GM18868 (cell line): ENCODE results near the gene CDK1.
"Not testable (repeated sequence)": the region's sequence is repeated elsewhere in the genome, so short reads cannot be mapped to it uniquely, and the experiment has no call there.

Source experiments
- ATAC-seq: cut with Tn5 transposase; IDR thresholded peaks from one replicate; pipeline ENCODE4 v1.9.1; 2021; ENCODE audit warnings: mild to moderate bottlenecking, moderate library complexity; ENCODE audit not compliant: unreplicated experiment

CDK1 gene

DNA sequence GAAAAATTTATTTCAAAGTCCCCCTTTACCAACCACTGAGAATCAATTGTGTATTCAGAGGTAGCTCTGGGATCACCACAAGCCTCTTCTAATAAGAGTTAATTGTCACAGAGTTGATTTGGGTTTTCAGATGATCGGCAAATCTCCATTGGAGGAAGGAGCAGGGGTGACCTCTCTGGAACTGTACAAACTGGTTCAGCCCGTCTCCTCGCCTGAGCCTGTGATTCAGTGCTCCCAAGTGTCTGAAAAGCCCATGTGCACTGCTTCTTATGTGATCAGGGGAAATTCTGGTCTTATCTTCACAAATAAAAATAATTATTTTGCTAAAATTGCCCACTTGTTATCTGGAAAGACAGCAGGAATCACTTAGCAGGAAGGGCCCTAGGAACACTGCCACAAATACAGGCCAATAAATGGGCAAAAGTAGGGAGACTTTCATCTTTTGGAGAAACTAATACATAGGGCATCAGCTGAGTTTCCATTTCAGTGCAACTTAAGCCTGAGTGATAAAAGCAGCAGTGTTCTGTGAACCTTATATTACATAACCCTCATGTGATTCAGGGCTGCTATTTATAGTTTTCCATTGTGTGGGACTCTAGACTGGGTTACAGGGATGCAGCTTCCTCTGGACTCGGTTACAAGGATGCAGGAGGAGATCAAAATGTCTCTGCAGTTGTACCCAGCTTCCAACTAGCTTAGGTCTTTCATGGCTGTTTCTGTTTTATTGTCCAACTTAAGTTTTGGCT lies 32.3 kb downstream of the CDK1 start:
- no peak for ATAC-seq

DNA sequence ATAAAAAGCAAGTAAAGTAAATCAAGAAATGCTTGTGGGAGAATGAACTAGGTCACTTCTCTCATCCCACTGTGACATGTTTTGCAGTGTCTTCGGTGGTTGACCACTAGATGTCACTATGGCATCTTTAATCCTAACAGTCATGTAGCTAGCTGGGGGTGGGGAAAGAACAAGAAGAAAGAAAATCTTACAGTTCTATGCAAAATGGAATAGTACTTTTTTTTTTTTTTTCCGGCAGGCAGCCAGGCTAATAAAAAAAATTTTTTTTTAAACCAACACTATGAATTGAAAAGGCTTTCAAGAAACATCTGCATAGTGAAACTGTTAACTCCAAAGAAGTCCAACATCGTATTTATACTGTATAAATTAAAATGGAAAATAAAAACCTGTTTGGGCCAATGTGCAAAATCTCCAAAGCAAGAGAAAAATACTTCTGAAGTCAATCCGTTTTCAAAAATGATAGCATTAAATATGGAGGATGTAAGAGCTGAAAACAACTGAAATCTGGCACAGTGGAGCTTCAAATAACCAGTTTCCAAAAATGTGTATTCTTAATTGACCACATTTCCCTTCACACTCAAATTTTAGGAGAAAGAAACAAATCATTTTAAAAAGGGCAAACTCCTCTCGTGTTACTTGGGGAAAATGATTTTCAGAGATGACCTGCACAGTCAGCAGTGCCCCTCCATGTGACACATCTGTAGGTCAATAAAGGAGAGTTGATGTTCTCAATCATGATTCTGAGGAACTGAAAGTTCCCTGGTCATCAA lies 38.5 kb downstream of the CDK1 start:
- peak; percentile 90 for ATAC-seq

DNA sequence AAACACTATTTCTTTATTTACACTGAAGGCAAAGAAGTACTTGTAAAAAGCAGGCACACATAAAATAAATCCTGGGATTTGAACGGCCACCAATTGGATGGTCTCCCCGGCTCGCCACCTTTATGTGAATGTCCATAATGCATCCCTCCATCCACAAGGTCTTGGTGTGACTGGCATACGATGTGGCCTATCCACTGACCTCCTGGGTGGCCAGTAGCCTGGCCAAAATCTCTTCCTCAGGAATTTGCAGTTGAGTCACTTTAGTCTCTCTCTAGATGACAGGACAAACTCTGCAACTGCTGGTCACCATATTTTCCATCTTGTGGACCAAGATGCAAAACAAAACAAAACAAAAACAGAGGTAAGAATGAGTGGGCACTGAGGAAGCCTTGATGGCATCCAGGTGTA lies 39.1 kb downstream of the CDK1 start:
- no peak for ATAC-seq

DNA sequence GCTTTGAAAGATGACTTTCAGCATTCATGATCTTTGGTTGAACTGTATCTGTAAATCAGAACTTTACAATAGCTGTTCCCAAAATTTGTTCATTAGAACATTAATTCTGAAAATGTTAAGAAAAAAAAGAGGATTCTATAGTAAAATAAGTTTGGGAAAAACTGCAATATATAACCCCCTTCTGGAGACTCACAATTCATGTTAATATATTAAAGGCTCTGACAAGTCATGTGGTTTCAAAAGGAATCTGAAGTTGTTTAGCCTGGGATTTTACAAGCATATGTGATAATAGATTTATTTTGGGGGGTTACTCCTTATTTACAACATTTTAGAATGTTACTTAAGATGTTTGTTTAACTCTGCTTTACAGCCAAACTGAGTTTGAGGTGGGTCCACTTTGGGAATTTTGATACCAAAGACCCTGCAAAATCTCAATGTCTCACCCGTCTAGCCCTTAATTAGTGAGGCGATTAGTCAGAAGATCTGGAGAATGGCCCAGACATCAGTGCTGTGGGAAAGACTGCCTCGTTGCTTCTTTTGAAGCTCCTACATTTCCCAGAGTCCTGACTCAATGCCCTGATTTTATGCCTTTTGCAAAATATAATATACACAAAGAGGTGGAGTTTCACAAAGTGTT lies 40.0 kb downstream of the CDK1 start:
- no peak for ATAC-seq

DNA sequence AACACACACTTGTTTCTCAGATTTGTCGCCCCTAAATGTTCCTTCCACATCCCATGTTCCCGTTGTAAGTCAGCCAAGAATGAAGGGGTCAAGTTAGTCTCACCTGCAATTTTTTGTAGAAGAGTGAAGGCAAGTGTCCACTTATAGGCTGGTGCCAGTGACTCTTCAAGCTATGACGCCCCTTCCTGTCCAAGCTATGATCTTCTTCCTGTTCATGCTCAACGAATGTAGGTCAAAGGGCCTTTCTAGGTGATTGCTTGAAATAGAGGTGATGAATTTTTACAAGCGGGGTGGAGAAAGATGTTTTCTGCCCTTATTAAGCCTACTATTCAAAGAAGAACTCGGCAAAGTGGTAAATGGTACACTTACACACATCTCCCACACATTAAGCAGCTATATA lies 41.0 kb downstream of the CDK1 start:
- no peak for ATAC-seq

DNA sequence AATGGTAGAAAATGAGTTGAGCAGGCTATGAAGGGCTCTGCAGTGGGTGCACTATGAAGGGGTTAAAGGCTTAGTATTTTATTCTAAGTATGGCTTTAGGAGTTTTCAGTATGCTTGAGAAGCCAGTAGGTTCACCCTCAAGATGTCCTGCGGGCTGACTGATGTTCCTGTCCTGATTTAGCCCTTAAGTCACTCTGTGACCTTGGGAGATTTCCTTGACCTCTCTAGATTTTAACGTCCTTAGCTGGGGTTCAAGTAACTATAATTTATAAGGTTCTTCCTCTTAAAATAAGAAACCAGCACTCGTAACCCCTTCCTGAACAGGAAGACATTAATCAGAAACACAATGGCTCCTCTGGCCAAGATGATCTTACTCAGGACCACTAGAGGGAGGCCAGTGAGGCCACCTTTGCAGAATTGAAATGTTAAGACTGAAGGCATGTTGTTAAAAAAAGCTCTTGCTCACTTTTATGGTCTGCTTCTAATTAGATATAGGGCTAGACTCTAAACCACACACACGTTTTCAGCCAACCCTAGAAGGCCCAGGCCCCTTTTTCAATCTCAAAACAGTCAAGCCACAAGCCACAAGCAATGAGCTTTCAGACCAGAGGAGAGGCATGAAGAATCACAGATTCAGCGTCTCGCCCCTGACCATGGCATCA lies 41.9 kb downstream of the CDK1 start:
- peak; percentile 41 for ATAC-seq

DNA sequence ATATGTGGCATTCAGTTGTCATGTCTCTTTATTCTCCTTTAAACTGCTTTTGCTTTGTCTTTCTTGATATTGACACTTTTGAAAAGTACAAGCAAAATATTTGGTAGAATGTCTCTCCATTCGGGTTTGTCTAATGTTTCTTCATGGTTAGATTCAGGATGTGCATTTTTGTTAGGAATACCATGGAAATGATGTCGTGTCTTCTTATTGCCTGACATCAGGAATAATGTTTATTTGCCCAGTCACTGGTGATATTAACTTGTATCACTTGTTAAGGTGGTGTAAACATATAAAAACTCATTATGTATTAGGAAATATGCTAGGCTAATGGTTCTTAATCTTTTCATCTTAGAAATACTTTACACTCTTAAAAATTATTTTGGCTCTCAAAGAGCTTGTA lies 43.4 kb downstream of the CDK1 start:
- no peak for ATAC-seq

DNA sequence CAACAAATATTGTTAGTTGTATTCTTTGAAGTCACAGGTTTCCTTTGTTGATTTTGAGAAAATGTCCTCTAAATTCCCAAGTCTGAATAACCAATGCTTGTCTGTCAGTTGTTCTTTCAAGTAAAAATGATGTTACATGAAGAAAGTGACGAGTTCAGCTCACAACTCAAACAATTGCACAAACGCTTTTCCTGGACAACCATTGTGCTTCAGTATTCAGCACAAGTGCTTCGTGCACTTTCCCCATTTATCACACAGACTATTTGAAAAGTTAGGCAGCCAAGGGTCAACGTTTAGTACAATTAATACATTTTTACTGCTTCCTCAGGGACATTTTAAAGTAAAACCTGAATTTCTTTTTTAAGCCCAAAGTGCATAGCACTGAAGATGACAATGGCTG lies 44.5 kb downstream of the CDK1 start:
- ATAC-seq = no peak

DNA sequence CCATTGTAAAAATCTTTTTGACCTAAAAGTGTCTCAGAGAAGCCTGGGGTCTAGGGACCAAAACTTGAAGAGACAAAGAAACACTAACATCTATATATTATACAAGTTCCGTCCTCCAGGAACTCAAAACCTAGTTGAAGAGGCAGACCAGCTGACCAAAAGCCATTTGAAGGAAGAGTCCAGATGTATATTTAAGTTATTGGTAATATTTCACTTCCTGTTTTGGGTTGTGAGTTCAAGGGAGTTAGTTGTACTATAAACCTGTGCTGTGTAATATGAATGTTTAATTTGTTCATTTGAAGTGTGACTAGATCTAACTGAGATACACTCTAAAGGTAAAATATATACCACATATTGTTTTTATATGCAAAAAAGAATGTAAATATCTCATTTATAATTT lies 45.0 kb downstream of the CDK1 start:
- ATAC-seq = peak; percentile 30

DNA sequence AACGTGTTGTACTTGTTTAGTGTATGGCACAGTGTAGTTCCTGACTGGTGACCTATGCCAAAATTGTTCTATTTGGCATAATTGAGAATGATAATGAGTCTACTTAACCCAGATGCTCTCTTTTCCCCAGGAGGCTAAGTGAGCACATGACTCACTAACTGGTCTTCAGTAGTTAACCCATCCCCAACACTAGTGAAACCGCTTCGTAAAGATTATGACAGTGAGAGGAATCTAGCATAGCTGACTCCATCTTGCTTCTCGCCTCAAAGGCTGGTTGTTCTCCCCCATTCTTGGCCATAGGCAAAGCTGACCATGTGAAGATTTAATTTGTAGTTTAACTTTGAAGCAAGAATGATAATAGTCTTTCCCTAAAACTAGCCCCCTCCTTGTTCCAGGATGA lies 47.2 kb downstream of the CDK1 start:
- no peak for ATAC-seq

DNA sequence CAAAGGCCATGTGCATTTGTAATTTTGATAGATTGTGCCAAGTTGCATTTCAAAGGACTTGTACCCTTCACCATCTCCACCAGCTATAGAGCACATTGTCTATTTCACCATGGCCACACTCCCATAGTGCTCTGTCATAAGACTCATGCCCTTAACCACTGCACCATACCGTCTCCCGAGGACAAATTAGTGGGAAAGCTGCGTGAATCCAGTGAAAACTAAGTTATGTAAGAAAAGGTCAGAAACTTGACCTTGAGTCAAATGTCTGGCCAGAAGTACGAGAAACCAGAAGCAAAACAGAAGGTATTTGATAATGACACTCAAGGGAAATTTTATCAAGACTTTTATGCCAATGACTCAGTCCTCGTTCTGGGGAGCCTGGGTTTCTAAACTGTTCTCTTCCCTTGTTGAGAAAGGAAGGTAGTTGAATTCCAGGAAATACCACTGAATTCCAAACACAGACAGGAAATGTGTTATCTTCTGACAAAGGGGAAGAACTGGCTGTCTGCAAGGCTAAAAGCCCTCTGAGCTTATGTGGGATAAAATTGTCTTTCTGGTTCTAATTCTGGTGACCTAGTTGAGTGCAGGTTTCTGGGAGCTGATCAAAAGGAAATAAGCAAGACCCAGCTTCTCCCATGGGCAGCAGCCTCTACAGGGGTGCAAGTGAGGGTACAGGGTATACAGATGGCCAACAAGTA lies 49.7 kb downstream of the CDK1 start:
- ATAC-seq = no peak

DNA sequence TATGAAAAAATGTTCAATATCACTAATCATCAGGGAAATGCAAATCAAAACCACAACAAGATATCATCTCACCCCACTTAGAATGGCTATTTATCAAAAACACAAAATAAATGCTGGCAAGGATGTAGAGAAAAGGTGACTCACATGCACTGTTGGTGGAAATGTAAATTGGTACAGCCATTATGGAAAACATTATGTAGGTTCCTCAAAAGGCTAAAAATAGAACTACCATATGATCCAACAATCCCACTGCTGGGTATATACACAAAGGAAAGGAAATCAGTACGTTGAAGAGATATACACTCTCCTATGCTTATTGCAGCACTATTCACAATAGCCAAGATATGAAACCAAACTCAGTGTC lies 50.2 kb downstream of the CDK1 start:
- ATAC-seq = no peak

DNA sequence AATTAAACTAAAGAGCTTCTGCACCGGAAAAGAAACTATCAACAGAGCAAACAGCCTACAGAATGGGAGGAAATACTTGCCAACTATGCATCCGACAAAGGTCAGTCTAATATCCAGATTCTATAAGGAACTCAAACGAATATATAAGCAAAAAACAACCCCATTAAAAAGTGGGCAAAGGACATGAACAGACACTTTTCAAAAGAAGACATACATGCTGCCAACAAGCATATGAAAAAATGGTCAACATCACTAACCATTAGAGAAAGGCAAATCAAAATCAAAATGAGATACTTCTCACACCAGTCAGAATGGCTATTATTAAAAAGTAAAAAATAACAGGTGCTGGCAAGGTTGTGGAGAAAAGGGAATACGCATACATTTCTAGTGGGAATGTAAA lies 53.9 kb downstream of the CDK1 start:
- ATAC-seq = not testable (repeated sequence)

DNA sequence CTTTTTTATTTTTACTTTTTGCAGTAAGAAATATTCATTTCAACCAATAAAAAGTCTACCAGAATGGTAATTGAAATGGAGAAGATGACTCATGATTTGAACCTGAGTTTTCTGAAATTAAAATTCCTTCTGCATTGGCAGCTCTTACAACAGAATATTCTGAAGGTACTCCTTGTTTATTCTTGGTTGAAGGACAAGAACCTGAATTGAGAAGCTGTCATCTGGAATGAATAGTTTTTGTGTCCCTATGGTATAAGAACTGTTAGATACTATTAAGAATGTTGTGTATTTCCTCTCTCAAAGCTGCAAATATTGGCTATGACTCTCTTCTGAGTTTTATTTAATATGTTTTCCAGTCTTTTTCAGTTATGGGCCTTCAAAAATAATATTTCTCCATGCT lies 56.1 kb downstream of the CDK1 start:
- no peak for ATAC-seq

DNA sequence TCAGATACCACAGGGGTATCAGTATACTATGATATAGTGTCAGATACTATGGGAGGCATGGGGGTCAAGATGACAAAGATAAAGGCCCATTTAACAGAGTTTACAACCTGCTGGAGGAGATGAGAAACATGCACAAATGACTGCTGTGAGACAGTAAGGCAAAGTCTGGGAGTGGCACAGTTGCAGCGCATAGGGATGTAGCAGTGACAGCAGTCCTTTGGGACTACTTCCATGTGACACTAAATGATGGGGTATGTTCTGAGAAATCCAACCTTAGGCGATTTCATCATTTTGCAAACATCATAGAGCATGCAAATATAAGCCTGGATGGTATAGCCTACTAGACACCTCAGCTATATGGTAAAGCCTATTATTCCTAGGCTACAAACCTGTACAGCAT lies 56.8 kb downstream of the CDK1 start:
- no peak for ATAC-seq

DNA sequence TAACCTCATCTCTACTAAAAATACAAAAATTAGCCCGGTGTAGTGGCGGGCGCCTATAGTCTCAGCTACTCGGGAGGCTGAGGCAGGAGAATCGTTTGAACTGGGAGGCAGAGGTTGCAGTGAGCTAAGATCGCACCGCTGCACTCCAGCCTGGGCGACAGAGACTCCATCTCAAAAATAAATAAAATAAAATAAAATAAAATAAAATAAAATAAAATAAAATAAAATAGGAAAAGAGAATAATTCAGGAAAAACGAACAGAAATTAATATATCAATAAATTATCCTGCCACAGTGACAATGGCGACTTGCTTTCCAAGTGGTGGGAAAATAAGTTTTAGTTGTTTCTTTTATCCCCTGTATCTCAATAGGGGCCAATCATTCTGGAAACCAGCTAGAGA lies 62.9 kb downstream of the CDK1 start:
- not testable (repeated sequence) for ATAC-seq

DNA sequence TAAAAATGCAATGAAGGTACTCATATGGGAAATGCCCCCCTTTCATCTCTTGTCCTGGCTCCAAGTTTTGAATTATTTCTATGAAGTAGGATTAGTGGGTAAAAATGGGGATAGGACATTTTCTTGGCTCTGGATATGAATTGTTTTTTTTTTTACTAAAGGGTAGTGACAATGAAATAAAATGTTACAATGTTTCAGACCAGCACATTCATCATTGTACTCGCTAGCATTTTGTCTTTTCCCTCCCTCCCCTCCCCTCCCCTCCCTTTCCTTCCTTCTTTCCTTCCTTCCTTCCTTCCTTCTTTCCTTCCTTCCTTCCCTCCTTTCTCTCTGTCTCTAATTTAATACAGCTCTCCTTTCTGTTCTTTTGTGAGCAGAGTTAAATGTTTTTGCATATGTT lies 64.4 kb downstream of the CDK1 start:
- no peak for ATAC-seq
